GM18867 (cell line): ENCODE data around the gene ATG101.

Experiments used
- ATAC-seq: cut with Tn5 transposase; IDR thresholded peaks from one replicate; pipeline ENCODE4 v1.9.1; 2021; ENCODE audit warnings: mild to moderate bottlenecking, moderate library complexity; ENCODE audit not compliant: unreplicated experiment

The ATG101 gene

DNA sequence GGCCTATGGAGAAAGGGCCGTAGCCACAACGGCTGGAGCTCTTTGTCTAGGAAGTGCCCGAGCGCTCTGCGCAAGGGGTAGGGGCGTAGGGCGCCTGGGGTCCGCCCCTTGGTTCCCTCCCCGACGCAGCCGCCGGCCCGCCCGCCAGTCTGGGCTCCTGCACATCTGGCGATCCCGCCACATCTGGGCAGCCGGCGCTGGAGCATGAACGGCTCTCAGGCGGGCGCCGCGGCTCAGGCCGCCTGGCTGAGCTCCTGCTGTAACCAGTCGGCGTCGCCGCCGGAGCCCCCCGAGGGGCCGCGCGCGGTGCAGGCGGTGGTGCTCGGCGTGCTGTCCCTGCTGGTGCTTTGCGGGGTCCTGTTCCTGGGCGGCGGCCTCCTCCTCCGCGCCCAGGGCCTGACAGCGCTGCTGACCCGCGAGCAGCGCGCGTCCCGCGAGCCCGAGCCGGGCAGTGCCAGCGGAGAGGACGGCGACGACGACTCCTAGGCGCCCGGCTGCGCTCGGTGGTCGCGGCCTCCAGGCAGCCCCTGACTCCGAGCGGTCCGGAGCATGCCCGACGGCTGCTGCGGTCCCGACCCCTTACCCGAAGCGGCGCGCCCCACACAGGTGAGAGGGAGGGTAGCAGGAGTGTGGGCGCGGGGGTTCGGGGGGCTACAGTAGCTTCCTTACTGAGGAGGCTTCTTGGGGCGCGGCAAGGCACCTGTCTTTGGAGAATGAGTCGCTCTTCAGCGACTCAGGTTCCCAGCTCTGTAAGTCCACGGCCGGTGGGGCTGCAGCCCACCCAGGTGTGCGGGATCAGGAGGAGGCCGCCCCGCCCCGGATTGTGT, 10.0 kb downstream of the ATG101 start, which contains the start of gene SMIM41:
Gene SMIM41, plus strand, starts transcription at position 129 of the 827 bp plus-strand sequence. Its CDS starts 76 bp downstream, at position 205.
- ATAC-seq = no peak

DNA sequence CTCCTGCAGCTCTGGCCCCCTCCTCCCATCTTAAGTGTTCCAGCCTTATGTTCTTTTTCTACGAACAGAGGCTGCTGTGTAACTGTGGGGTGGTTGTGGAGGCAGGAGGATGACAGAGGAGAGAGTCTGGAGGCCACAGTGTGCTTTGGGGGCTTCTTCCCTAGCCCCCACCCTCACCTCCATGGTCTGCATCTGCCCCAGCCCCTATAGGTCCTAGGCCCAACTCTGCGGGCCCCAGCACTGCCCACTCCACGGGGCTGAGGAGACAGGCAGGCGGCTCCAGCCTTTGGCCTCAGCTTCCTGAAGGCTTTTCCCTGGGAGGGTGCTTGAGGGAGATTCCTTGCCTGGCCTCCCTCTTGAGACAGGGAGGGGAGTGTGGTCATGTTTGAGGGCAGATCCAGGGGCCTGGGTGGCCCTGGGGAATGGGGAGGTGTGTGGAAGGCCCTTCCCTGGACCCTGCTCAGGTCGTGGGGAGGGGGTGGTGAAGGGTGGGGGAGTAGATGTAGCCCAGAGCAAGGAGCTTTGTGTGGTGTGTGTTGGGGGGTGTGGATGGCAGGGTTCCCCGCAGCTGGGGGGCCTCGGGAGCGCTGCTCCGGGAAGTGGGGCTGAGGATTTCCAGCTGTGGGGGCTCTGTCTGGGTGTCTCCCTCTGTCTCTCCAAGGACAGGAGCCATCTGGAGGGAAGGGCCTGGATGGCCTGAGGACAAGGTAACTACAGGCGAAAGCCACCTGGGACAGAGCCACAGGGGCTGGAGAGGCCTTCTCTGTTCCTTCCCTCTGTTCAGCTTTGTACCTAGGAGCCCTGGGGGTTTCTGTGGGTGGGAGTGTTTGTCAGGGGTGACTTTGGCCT, 10.8 kb downstream of the ATG101 start:
- ATAC-seq = no peak

DNA sequence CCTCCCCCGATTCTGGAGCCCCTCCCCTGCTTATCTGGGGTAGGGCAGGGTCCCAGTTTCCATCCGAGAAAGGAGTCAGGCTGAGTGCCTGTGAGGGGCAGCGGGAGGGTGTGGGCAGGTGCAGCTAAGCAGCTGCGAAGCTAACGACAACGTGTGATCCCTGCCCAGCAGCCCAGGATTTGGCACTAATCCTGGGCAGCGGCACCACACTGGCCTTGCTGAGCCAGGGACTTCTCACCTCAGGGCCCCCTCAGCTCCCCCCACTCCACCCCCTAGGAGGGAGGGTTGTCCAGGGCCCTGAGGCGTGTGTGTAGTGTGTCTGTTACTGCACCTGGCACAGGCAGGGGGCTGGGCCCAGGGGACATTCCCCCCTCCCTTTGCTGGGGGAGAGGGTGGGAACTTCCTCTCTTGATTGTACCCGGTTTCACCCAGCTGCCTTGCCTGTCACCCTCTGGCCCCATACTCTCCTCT, 11.5 kb downstream of the ATG101 start:
- ATAC-seq = no peak

DNA sequence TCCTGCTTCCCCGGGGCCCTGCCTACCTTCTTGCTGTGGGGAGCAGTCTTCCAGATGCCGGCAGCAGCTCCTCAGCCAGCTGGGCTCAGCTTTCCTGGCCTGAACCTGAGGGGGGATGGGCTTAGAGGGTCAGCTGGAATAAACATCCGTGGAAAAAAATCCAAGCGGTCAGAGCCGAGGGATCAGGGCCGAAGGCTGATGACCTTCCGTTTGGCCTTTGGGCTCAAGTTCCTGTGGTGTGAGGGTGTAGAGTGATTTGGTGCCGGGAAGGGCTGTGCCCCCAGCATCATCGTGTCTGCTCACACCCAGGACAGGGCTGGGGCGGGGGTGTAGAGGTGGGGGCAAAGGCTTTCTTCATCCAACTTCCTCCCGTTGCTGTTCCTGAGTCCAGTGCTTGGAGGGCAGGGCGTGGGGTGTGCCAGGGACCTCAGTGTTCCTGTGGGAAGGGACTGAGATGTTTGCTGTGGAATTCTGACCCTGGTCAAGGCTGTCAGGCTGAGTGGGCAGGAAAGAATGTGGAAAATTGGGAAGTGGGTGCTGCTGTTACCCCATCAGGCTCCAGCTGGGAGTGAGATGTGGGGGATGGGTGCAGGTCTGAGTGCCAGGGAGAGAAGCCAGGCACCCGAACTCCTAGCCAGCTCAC, 12.4 kb downstream of the ATG101 start:
- no peak for ATAC-seq

DNA sequence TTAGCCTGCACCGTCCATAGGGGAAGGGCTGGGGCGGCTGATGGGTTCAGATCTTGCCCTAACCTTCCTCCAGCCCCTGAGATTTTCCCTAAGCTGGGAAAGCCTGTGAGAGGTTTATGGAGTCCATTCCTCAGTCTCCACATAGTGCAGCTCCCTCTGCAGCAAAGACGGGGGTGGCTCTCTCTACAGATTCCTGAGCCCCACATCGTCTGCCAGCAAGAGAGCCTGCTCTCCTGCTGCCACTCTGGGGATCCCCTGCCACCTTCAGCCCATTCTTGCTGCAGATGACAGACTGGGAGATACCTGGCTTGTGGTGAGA, 12.8 kb downstream of the ATG101 start:
- ATAC-seq = no peak

DNA sequence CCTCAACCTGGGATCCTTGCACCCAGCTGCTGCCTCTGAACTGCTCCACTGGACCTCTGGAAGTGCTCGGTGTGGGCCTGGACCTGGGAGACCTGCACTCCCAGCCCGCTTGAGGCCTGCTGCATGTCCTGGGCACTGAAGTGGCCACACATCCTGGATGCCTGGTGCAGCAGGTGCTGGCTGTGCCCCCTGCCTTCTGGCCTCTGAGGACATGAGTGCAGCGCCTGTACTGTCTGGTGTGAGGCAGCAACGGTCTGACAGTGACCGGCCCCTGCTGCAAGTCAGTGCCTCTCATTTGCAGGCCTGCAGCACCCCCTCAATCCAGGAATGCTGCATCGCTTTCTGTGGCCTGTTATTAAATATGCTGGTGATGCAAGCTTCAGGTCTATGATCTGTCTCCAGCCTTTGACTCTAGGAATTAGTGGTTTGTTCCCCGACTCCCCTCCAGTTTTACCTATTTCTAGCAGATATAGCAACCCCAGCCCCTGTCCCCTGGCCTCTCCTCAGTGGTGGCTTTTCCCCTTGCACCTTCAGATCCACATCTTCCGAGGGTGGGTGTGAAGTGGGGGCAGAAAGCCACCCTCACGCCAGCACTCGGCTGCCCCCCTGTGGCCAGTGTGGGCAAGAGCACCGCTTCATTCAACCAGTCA, 13.3 kb downstream of the ATG101 start:
- ATAC-seq = peak; percentile 55

DNA sequence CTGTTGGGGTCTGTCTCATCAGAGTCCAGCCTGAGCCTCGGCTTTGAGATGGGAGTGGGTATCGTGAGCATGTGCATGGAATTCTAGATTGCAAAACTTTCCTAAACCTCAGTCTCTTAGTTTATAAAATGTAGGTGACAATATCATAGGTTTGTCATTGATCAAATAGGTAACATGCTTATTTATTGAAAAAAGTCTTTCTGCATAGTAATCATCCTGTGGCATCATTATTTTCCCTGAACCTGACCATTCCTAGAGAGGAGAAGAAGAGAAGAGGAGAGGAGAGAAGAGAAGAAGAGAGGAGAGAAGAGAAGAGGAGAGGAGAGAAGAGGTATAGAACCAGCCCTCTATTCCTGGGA, 13.8 kb downstream of the ATG101 start:
- no peak for ATAC-seq

DNA sequence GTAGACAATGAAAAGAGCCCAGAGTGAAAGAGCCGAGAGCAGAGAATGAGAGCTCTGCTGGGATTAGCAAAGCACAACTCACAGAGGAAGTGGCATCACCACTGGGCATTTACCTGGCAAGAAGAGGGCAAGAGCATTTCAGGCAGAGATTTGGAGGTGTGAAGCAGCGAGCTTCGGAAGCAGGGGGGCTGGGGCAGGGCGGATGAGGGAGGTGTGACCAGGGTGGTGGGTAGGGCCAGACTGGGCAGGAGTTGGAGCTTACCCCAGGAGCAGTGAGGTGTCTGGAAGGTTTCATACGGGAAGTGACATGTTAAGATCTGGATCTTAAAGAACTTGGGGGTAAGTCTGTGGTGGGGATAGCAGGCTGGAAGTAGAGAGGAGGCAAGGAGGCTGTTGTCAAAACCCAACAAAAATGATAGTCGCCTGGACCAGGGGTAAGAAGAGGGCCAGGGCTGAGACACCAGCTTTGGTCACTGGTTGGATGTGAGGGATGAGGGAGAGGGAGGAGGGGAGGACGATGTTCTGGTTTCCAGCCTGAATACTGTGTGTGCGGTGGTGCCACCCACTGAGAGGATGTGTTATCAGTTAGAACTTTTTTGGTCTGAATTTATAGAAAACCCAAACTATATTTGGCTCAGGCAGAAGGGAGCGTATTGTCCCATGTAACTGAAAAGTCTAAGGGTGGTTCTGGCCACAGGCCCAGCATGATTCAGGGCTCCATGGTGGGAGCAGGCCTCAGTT, 14.9 kb downstream of the ATG101 start:
- no peak for ATAC-seq

DNA sequence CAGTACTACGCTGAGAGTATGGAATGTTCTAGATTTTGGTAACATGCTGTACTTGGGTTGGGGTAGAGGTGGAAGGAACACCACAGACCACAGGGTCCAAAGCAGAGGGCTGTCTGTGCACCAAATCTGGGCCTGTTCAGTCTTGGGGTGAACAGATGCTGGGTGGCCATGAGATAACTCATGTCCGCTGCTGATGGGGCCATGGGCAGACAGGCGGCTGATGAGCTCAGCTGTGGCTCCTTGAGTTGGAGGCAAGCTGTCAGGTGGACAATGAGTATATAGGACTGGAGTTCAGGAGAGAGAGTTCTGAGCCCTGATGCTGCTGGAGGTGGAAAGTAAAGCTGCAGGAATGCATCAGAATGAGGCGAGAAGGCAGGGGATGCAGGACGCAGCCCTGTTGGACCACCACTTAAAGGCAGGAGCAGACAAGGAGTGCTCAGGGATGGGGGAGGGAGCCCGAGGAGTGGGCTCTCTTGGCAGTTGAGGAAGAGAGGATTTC, 16.0 kb downstream of the ATG101 start:
- no peak for ATAC-seq

DNA sequence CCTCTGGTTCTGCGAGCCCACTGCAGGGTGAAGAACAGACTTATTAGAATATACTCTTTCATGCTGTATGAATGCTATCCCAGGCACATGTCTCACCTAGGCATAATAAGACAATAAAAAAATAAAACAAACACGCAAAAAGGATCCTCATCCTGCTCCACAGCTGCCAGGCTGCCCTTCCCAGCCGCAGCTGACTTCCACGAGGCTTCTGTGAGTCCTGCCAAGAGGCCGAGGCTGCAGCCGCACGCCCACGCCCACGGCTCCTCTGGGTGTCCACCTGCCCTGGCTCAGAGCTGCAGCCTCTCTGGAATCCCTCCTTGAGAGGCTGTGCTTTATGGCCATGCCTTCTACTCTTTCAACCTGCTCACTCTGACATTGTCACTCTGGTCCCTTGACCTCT, 16.6 kb downstream of the ATG101 start:
- ATAC-seq = no peak

DNA sequence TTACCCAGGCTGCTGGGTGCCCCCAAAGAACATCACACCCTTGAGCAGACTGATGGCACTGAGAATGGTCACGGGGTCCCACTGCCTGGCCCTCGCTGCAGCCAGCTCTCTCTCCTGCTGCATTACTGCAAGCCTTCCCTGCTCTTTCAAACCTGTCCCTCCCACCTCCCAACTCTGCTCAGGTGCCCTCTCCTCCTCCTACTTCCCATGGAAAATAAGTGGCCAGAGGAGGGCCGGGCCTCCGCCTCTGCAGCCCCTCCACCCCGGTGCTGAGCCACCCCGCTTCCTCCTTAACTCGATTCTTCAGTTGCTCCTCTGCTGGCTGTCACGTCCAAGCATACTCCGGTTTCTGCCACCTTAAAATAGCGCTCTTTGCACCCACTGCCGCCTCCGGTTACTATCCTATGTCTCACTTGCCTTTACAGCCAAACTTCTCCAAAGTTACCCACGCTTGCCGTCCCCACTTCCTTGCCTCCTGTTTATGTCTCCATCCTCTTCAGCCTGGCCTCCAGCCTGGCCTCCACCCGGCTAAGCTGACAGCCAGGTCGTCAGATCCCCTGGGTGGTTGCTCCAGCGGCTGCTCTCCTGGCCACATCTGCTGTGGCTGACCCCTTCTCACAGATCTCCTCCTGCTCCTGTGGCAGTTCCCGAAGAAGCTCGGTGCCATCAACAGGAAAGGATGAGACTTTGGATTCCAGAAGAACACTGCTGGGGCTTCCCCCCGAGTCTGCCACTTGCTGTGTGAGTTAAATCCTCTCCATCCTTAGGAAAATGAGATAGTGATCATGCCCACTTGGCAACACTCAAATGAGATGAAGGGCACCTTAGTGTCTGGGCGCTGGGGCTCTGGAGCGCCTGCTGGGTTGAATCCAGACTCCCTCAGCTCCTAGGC, 17.4 kb downstream of the ATG101 start:
- ATAC-seq = no peak

DNA sequence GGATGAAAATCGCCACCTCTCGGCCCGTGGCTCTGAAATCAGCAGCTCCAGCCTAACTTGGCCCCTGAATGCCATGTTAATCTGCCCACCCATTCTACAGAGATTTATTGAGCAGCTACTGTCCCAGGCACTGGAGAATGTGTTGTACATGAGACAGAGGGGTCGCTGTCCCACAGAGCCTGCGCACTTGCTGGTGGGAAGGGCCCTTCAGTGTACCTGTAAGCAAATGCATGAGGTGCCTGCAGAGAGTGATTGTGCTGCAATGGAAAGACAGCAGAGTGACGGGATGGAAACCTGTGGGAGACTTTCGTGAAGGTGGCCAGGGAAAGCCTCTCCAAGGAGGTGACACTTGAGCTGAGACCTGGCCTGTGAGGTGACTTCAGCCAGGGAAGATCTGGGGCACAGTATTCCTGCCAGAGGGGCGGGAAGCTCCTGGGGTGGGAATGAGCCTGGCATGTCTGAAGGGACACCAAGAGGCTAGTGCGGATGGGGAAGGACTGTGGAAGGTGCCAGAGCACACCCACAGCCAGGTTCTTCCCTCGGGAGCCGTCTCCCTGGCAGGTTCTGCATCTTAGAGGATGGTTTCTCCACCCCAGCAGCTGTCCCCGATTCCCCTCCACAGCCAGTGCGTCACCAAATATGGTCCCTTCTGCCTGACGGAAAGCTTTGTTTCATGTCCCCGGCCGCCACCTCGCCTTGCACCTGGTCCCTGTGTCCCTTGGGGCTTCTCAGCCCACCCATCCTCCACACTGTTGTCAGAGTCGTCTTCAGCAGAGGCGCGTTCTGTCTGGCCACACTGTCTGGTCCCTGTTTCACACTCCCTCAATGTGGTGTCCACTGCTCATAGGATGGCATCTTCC, 18.4 kb downstream of the ATG101 start:
- ATAC-seq = no peak

DNA sequence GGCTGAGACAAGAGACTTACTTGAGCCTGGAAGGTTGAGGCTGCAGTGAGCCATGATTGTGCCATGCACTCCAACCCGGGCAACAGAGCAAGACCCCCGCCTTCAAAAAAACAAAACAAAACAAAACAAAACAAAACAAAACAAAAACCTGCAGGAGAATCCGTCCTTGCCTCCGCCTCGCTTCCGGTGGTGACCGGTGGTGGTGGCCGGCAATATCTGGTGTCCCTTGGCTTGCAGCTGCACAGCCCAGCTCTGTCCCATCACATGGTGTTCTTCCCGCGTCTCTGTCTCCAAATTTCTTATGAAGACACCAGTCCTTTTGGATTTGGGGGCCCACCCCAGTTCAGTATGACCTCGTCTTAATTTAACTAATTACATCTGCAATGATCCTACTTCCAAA, 19.7 kb downstream of the ATG101 start:
- no peak for ATAC-seq

DNA sequence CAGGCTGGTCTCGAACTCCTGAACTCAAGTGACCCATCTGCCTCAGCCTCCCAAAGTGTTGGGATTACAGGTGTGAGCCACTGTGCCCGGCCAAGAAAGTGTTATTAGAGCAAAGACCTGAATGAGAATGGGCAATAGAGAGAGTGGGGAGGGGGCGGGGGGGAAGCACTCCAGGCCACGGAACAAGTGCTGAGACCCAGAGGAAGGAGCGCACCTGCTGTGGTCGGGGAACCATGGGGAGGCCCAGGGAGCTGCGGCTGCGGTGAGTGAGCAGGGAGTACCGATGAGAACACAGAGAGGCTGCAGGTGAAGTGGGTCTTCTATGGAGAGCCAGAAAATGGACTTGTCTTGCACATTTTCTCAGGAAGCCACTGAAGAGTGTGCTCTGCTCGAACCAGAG, 20.5 kb downstream of the ATG101 start:
- ATAC-seq = no peak

DNA sequence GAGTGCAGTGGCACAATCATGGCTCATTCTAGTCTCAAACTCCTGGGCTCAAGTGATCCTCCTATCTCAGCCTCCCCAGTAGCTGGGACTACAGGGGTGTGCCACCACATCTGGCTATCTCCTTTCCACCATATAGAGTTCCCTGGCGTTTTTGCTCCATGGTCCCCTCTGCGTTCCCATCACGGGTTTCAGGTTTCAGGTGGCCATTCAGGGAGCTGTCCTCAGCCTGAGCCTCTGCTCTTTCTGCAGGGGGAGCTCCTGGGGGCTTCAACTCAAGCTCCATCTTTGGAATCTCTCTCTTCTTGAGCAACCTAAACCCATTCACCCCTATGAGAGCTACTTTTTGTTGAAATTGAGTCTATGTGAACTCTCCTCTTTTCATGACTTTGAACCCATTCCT, 21.3 kb downstream of the ATG101 start:
- ATAC-seq = no peak

DNA sequence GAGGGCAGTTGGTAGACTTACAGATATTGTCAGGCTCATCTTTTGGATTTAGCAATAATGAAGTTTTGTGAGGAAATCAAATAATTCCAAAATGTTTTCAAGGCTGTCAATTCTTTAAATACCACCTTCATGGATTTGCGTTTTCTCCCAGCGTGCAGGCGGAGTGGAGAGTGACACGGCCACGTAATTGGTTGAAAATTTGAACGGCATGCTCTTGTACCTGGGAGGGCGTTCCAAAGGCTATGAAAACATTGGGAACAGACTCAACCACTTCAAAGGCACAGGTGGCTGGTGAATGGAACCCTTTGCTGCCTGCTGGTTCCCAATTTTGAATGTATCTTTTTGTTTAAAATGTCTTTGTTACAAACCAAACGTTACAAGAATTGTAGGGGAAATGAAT, 22.1 kb downstream of the ATG101 start:
- no peak for ATAC-seq

DNA sequence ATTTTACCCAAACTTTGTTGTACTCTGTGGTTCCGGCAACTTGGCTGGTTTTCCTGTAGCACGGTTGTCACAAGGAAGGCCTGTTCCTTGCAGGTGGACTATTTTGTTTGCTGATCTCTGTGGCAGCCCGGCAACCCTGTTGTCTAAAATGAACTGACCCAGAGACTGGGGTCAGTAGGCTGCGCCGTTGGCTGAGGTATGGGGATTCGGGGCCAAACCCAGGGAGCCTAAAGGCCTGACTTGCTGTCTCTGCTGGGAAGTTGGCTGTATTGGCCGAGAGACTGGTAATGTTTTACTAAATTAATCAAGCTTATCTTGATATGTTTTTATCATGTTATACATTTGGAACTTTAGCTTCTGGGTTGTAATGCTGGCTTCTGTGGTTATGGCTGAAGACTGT, 23.6 kb downstream of the ATG101 start:
- ATAC-seq = no peak

DNA sequence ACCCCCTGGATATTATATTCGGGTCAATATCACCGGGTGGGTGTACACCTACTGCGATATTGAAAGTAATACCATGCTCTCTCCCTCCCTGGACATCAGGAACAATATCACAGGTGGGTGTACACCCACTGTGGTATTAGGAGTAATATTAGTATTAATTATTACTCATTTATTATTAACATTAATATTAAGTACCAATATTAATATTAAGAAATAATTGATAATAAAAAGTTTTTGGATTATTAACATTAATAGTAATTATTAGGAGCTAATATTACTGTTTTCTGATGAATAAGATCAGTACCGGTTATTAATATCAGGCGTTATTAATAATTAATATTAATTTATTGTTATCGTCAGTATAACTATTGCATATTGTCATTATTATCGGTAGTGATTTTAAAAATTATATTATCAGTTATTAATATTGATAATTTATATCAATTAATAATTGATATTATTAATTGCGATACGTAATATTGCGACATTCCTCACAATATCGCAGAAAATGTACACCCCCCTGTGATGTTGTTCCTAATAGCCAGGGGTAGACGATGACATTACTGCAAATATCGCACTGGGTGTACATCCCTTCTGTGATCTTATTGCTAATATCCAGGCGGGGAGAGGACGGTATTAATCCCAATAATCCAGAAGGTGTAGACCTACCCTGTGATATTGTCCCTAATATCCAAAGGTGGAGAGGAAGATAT, 26.7 kb downstream of the ATG101 start:
- no peak for ATAC-seq
